GM12878 (cell line): Measurements from ENCODE around the gene SNAPC3. TPM values are rescaled to one million over a fixed set of nuclear protein-coding genes. Genes with fewer than 3 reads are reported as not detected.
A peak's percentile ranks its signal among the peaks of the same experiment; 100 is the strongest.

Experiments used
- ASH2L ChIP-seq: fragments of 300-600, 200-600 bp; sonication (generic); IDR thresholded peaks from 2 replicates; pipeline ENCODE4 v1.6.1; 2017; ENCODE audit warnings: low read depth, mild to moderate bottlenecking, borderline replicate concordance
- BRCA1 ChIP-seq: IDR thresholded peaks from 2 replicates; pipeline ENCODE4 v1.6.1; 2011; ENCODE audit warnings: low read depth, low read length, improper control_type of control experiment
- CEBPB ChIP-seq, 2 experiments: fragments of 150-350 bp in 1 of 2; IDR thresholded peaks; 2 replicates each; pipeline ENCODE4 v1.6.1; 2012 to 2014; ENCODE audit warnings: low read depth in 2 of 2, low read length in 2 of 2, borderline replicate concordance in 1 of 2, inconsistent platforms in 1 of 2
- CHD1 ChIP-seq: IDR thresholded peaks from 2 replicates; pipeline ENCODE4 v1.6.1; 2012; ENCODE audit warnings: low read depth, low read length, improper control_type of control experiment
- CREM ChIP-seq: IDR thresholded peaks from 2 replicates; pipeline ENCODE4 v1.6.1; 2014; ENCODE audit warnings: antibody characterized with exemption, low read depth
- ETV6 ChIP-seq, 2 experiments: fragments of 450-650 bp in 1 of 2; IDR thresholded peaks in 1 of 2; conservative IDR thresholded peaks in 1 of 2; 2 replicates each; pipeline ENCODE4 v1.6.1; 2014; ENCODE audit warnings: antibody characterized with exemption in 1 of 2, borderline replicate concordance in 1 of 2, low read depth in 1 of 2, mild to moderate bottlenecking in 1 of 2, moderate library complexity in 1 of 2
- GATAD2B ChIP-seq: fragments of 450-650 bp; conservative IDR thresholded peaks from 2 replicates; pipeline ENCODE4 v1.6.1; 2017; ENCODE audit warnings: low read depth, mild to moderate bottlenecking, moderate library complexity
- KLF5 ChIP-seq: fragments of 450-650 bp; IDR thresholded peaks from 2 replicates; pipeline ENCODE4 v1.6.1; 2014; ENCODE audit warnings: mild to moderate bottlenecking; ENCODE audit not compliant: partially characterized antibody
- MXI1 ChIP-seq: fragments of 150-350 bp; IDR thresholded peaks from 2 replicates; pipeline ENCODE4 v1.6.1; 2011; ENCODE audit warnings: low read depth, mild to moderate bottlenecking, inconsistent platforms, low read length, improper control_type of control experiment
- MYC ChIP-seq: IDR thresholded peaks from 2 replicates; pipeline ENCODE4 v1.6.1; 2011; ENCODE audit warnings: mild to moderate bottlenecking, low read length, moderate library complexity, inconsistent platforms; ENCODE audit not compliant: insufficient read depth, insufficient replicate concordance, insufficient read length, severe bottlenecking
- NFXL1 ChIP-seq: fragments of 450-650 bp; IDR thresholded peaks from 2 replicates; pipeline ENCODE4 v1.6.1; 2017; ENCODE audit warnings: antibody characterized with exemption, mild to moderate bottlenecking, borderline replicate concordance
- NFYB ChIP-seq: IDR thresholded peaks from 2 replicates; pipeline ENCODE4 v1.6.1; 2011; ENCODE audit warnings: low read depth, mild to moderate bottlenecking, low read length, improper control_type of control experiment, moderate library complexity; ENCODE audit not compliant: insufficient read depth
- POLR2AphosphoS2 ChIP-seq: IDR thresholded peaks from 2 replicates; pipeline ENCODE4 v1.6.1; 2011; ENCODE audit warnings: low read depth, mild to moderate bottlenecking, low read length, improper control_type of control experiment, moderate library complexity
- TCF7 ChIP-seq: IDR thresholded peaks from 2 replicates; pipeline ENCODE4 v1.6.1; 2014; ENCODE audit warnings: antibody characterized with exemption, borderline replicate concordance
- ZNF274 ChIP-seq: IDR thresholded peaks from one replicate; pipeline ENCODE4 v1.8.0; 2011; ENCODE audit not compliant: insufficient read length, insufficient read depth
- polyA plus RNA-seq, 11 experiments: library from polyadenylated mRNA; depleted of rRNA in 4 of 11; unstranded in 6 of 11; stranded (reverse) in 5 of 11; fragments of >200 nt; fragmentation: Nextera tagmentation in 4 of 11; fragmentation: Illumina TruSeq in 1 of 11; extraction: Ambion mirVana in 4 of 11; extraction: Trizol in 1 of 11; gene quantifications; 1 replicate in 1 of 11; 2 replicates in 10 of 11; pipeline versions ENCODE4 v1.2.1 to v1.2.3, GENCODE V29; 2011 to 2016; ENCODE audit warnings: inconsistent platforms in 2 of 11, missing spikeins in 2 of 11, low read depth in 1 of 11
- total RNA-seq, 4 experiments: library from RNA; depleted of rRNA in 3 of 4; stranded (reverse); fragments of >200 nt in 3 of 4; fragmentation: Illumina TruSeq in 1 of 4; extraction: Trizol in 1 of 4; gene quantifications; 2 replicates each; pipeline versions ENCODE4 v1.2.1 to v1.2.3, GENCODE V29; 2013 to 2021
- TF ChIP-seq, protein P1 (sequence below): fragments of 450-650 bp; IDR thresholded peaks from 2 replicates; pipeline ENCODE4 v1.6.1; 2016; ENCODE audit warnings: mild to moderate bottlenecking, moderate library complexity, borderline replicate concordance
- TF ChIP-seq, protein P2 (sequence below), 3 experiments: IDR thresholded peaks in 2 of 3; conservative IDR thresholded peaks in 1 of 3; 2 replicates each; pipeline ENCODE4 v1.5.1; 2011; ENCODE audit warnings: low read depth in 3 of 3, low read length in 3 of 3, mild to moderate bottlenecking in 3 of 3, control low read depth in 2 of 3, moderate library complexity in 2 of 3, inconsistent platforms in 1 of 3, mixed read lengths in 1 of 3; ENCODE audit not compliant: control insufficient read depth in 2 of 3, insufficient read depth in 1 of 3; ENCODE audit errors: extremely low read depth in 1 of 3
- TF ChIP-seq, protein P3 (sequence below): fragments of 150-350 bp; IDR thresholded peaks from 2 replicates; pipeline ENCODE4 v1.6.1; 2014; ENCODE audit warnings: mild to moderate bottlenecking, low read depth, low read length
- TF ChIP-seq, protein P4 (sequence below): fragments of 450-650 bp; IDR thresholded peaks from 2 replicates; pipeline ENCODE4 v1.6.1; 2016; ENCODE audit warnings: mild to moderate bottlenecking

Gene SNAPC3
- total and polyA plus RNA-seq, 10 of the 15 experiments (the other 5 are each of a cell fraction or from before 2014, with no cell fraction given), result 5.7 to 47.4 (median 24.6) TPM

DNA sequence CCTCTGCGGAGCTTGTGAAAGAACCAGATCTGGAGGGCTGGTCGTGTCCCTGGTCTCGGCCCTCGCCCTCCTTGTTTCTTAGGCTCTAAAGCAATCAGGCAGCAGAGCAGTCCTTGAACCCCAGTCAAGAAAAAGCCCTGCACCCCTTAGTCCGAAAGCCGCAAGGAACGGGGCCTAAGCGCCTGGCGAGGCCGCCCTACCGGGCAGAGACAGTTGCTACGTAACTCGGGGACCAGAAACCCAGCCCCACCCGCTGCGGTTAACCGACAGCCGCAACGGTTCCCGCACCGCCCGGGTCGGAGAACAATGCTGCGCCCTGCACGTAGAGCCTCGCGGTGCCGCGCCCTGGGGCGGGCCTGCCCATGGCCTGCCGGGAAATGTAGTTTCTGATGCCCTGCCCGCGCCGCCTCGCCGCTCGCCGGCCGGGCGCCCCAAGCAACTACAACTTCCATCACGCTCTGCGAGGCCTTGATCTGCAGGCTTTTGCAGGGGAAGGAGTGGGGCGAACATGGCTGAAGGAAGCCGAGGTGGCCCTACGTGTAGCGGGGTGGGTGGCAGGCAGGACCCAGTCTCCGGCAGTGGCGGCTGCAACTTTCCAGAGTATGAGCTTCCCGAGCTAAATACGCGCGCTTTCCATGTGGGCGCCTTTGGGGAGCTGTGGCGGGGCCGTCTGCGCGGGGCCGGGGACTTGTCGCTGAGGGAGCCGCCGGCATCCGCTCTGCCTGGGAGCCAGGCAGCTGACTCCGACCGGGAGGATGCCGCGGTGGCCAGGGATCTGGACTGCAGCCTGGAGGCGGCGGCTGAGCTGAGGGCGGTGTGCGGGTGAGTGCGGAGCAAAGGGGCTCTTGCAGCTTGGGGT, at the start of gene SNAPC3 (continued):
- no peak for TF ChIP-seq MYC
- TF ChIP-seq CREM, result peak; percentile 90
- TF ChIP-seq NFXL1, result no peak
- TF ChIP-seq, protein P1, sequence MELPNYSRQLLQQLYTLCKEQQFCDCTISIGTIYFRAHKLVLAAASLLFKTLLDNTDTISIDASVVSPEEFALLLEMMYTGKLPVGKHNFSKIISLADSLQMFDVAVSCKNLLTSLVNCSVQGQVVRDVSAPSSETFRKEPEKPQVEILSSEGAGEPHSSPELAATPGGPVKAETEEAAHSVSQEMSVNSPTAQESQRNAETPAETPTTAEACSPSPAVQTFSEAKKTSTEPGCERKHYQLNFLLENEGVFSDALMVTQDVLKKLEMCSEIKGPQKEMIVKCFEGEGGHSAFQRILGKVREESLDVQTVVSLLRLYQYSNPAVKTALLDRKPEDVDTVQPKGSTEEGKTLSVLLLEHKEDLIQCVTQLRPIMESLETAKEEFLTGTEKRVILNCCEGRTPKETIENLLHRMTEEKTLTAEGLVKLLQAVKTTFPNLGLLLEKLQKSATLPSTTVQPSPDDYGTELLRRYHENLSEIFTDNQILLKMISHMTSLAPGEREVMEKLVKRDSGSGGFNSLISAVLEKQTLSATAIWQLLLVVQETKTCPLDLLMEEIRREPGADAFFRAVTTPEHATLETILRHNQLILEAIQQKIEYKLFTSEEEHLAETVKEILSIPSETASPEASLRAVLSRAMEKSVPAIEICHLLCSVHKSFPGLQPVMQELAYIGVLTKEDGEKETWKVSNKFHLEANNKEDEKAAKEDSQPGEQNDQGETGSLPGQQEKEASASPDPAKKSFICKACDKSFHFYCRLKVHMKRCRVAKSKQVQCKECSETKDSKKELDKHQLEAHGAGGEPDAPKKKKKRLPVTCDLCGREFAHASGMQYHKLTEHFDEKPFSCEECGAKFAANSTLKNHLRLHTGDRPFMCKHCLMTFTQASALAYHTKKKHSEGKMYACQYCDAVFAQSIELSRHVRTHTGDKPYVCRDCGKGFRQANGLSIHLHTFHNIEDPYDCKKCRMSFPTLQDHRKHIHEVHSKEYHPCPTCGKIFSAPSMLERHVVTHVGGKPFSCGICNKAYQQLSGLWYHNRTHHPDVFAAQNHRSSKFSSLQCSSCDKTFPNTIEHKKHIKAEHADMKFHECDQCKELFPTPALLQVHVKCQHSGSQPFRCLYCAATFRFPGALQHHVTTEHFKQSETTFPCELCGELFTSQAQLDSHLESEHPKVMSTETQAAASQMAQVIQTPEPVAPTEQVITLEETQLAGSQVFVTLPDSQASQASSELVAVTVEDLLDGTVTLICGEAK, result peak; percentile 24; the same call in 1 of the 2 replicates
- TF ChIP-seq ETV6 (conservative IDR thresholded peaks at IDR 0.05 in 1 of 2, IDR thresholded peaks at IDR 0.05 in 1 of 2; ENCODE audit: borderline replicate concordance in 1 of 2, low read depth in 1 of 2), result no peak; a peak in 1 of 4 replicates
- TF ChIP-seq CEBPB (IDR thresholded peaks at IDR 0.05; ENCODE audit: borderline replicate concordance in 1 of 2, low read depth in 2 of 2, low read length in 2 of 2), result no peak
- peak; percentile 65 for TF ChIP-seq KLF5
- TF ChIP-seq, protein P2, sequence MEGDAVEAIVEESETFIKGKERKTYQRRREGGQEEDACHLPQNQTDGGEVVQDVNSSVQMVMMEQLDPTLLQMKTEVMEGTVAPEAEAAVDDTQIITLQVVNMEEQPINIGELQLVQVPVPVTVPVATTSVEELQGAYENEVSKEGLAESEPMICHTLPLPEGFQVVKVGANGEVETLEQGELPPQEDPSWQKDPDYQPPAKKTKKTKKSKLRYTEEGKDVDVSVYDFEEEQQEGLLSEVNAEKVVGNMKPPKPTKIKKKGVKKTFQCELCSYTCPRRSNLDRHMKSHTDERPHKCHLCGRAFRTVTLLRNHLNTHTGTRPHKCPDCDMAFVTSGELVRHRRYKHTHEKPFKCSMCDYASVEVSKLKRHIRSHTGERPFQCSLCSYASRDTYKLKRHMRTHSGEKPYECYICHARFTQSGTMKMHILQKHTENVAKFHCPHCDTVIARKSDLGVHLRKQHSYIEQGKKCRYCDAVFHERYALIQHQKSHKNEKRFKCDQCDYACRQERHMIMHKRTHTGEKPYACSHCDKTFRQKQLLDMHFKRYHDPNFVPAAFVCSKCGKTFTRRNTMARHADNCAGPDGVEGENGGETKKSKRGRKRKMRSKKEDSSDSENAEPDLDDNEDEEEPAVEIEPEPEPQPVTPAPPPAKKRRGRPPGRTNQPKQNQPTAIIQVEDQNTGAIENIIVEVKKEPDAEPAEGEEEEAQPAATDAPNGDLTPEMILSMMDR (IDR thresholded peaks at IDR 0.05 in 2 of 3, conservative IDR thresholded peaks at IDR 0.05 in 1 of 3; ENCODE audit: control insufficient read depth in 2 of 3, extremely low read depth in 1 of 3, insufficient read depth in 1 of 3, low read depth in 3 of 3, low read length in 3 of 3), result no peak
- TF ChIP-seq, protein P3, sequence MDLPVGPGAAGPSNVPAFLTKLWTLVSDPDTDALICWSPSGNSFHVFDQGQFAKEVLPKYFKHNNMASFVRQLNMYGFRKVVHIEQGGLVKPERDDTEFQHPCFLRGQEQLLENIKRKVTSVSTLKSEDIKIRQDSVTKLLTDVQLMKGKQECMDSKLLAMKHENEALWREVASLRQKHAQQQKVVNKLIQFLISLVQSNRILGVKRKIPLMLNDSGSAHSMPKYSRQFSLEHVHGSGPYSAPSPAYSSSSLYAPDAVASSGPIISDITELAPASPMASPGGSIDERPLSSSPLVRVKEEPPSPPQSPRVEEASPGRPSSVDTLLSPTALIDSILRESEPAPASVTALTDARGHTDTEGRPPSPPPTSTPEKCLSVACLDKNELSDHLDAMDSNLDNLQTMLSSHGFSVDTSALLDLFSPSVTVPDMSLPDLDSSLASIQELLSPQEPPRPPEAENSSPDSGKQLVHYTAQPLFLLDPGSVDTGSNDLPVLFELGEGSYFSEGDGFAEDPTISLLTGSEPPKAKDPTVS, result no peak
- no peak for TF ChIP-seq TCF7
- peak; percentile 63 for TF ChIP-seq POLR2AphosphoS2
- peak; percentile 62 for TF ChIP-seq MXI1
- TF ChIP-seq ASH2L, result no peak
- TF ChIP-seq, protein P4, sequence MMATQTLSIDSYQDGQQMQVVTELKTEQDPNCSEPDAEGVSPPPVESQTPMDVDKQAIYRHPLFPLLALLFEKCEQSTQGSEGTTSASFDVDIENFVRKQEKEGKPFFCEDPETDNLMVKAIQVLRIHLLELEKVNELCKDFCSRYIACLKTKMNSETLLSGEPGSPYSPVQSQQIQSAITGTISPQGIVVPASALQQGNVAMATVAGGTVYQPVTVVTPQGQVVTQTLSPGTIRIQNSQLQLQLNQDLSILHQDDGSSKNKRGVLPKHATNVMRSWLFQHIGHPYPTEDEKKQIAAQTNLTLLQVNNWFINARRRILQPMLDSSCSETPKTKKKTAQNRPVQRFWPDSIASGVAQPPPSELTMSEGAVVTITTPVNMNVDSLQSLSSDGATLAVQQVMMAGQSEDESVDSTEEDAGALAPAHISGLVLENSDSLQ, result no peak
- TF ChIP-seq NFYB, result no peak
- TF ChIP-seq ZNF274, result no peak
- peak; percentile 98 for TF ChIP-seq GATAD2B
- TF ChIP-seq BRCA1, result peak; percentile 65
- TF ChIP-seq CHD1, result no peak
